Measurements from ENCODE around the gene FAM174B. TPM values are rescaled to one million over a fixed set of nuclear protein-coding genes. Genes with fewer than 3 reads are reported as not detected.

The FAM174B gene
- total RNA-seq, 2 donors from 2014 or later: 6.1 to 10.0 TPM

GRCh38 chr15:92599394-92599970 is 56.1 kb downstream of the FAM174B start:
- Histone ChIP-seq H3K4me1 (ENCODE audit: control insufficient read depth in 1 of 2, low read depth in 2 of 2) (no peaks in the 10 kb centered on the region), H3K27ac (no peak overlapping the region), H3K9me3 (no peaks in the 10 kb centered on the region), H3K36me3 (no peaks in the 10 kb centered on the region), H3K4me3 (no peak overlapping the region), H3K27me3 (replicated peaks; ENCODE audit: insufficient read depth) (no peaks in the 10 kb centered on the region)
- no peak for DNase-seq (ENCODE audit: low spot score)
- no peak for TF ChIP-seq CTCF (IDR thresholded peaks at IDR 0.05)
- ATAC-seq (ENCODE audit: insufficient number of reproducible peaks, low FRiP score, low read depth): no peak

- H3K4me3 ChIP-seq: no peak overlapping the region
- no peak for TF ChIP-seq CTCF (IDR thresholded peaks at IDR 0.05)
- ATAC-seq (ENCODE audit: insufficient number of reproducible peaks, low FRiP score, low read depth) (no peak), DNase-seq (ENCODE audit: low spot score) (no peak)
- H3K27me3 ChIP-seq (replicated peaks; ENCODE audit: insufficient read depth): no peaks in the 10 kb centered on the region
- H3K9me3 ChIP-seq: no peaks in the 10 kb centered on the region
- no peaks in the 10 kb centered on the region for H3K4me1 ChIP-seq (ENCODE audit: control insufficient read depth in 1 of 2, low read depth in 2 of 2)
- no peak overlapping the region for H3K27ac ChIP-seq
- H3K36me3 ChIP-seq: no peaks in the 10 kb centered on the region
Observed at GRCh38 chr15:92597548-92597947, 58.0 kb downstream of the FAM174B start.

GRCh38 chr15:92596623-92597022 is 59.0 kb downstream of the FAM174B start:
- Histone ChIP-seq H3K27me3 (replicated peaks; ENCODE audit: insufficient read depth) (no peaks in the 10 kb centered on the region), H3K36me3 (no peaks in the 10 kb centered on the region), H3K4me1 (ENCODE audit: control insufficient read depth in 1 of 2, low read depth in 2 of 2) (no peaks in the 10 kb centered on the region), H3K9me3 (no peaks in the 10 kb centered on the region), H3K27ac (no peak overlapping the region), H3K4me3 (no peak overlapping the region)
- no peak for DNase-seq (ENCODE audit: low spot score)
- TF ChIP-seq CTCF (IDR thresholded peaks at IDR 0.05): no peak
- ATAC-seq (ENCODE audit: insufficient number of reproducible peaks, low FRiP score, low read depth): no peak

DNA sequence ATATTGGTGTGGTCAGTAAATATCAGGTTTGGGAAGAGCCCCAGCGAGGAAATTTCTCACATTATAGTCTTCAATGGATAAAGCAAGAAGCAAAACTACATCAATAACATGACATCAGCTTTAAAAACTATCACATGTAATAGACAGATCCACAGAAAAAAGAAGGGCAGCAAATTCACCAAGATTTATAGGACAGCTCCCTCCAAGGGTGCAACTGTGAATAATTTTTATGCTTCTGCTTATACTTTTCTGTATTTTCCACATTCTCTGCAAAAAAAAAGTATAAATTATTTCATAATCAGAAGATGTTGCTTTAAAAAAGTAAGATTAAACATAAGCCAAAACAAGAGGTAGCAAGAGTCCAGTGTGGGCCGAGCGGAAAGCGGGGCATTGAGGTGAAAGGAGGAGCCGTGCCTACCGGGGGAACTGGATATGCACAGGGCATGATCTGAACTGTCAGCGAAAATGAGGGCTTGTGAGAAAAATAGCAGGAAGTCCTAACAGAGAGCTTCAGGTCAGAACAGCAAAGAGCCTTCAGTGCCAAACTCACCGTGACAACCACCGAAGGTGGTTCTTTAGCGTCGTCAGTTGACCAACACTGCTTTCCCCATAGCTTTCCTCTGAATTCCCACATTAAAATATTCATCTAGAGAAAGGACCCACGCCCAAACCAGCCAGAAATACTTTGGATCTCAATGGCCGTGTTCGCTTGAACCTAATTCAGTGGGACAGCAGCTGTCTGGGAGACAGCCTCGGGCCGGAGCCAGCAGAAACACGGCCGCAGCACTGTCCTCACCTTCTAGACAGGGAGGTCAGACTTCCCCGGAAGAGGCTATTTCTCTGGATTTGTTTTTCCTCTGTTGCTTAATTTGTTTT is 59.8 kb downstream of the FAM174B start:
- no peak for ATAC-seq (ENCODE audit: insufficient number of reproducible peaks, low FRiP score, low read depth)
- no peak overlapping the region for H3K27ac ChIP-seq
- no peaks in the 10 kb centered on the region for H3K27me3 ChIP-seq (replicated peaks; ENCODE audit: insufficient read depth)
- DNase-seq (ENCODE audit: low spot score): no peak
- no peak for TF ChIP-seq CTCF (IDR thresholded peaks at IDR 0.05)
- no peaks in the 10 kb centered on the region for H3K9me3 ChIP-seq
- no peaks in the 10 kb centered on the region for H3K4me1 ChIP-seq (ENCODE audit: control insufficient read depth in 1 of 2, low read depth in 2 of 2)
- H3K36me3 ChIP-seq: no peaks in the 10 kb centered on the region
- no peak overlapping the region for H3K4me3 ChIP-seq

DNA sequence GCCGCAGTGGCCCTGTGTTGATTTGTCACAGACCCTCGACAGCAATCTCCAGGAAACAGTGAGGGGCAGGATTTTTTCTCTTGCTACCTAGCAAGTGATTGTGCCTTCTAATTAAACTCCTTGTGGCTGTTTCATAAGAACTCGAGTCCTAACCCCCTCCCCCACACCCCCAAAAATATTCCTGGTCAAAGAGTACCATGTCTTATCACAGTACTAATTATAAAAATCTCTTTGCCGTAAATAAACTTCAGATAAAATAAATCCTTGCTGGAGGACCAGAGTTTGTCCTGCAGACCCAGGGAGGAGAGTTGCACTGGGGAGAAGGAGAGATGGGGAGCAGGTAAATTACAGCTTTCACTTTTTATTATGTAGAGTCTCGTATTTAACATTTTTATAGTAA is 64.3 kb downstream of the FAM174B start:
- TF ChIP-seq CTCF (IDR thresholded peaks at IDR 0.05): no peak
- DNase-seq (ENCODE audit: low spot score) (no peak), ATAC-seq (ENCODE audit: insufficient number of reproducible peaks, low FRiP score, low read depth) (no peak)

More for the DNA sequence above, 64.3 kb downstream of the FAM174B start:
- Histone ChIP-seq H3K36me3 (no peaks in the 10 kb centered on the region), H3K4me1 (ENCODE audit: control insufficient read depth in 1 of 2, low read depth in 2 of 2) (no peaks in the 10 kb centered on the region), H3K9me3 (no peaks in the 10 kb centered on the region), H3K4me3 (no peak overlapping the region), H3K27ac (no peak overlapping the region), H3K27me3 (replicated peaks; ENCODE audit: insufficient read depth) (no peaks in the 10 kb centered on the region)

Measured in thoracic aorta (tissue), 2 donors.